Loucy (cell line): ENCODE measurements around the gene ZNF467.

Source experiments
- CTCF ChIP-seq: fragments of 200-600 bp; sonication (generic); conservative IDR thresholded peaks from 2 replicates; pipeline ENCODE4 v1.5.1; 2014; ENCODE audit warnings: mild to moderate bottlenecking, antibody characterized with exemption, low read length
- EZH2phosphoT487 ChIP-seq: fragments of 200-600 bp; IDR thresholded peaks from 2 replicates; pipeline ENCODE4 v1.6.1; 2018; ENCODE audit warnings: antibody characterized with exemption, mild to moderate bottlenecking, moderate library complexity, borderline replicate concordance

- TF ChIP-seq CTCF (no peak), EZH2phosphoT487 (no peak)
Observed at GRCh38 chr7:149766135-149766675, 7.2 kb downstream of the ZNF467 start.
